GM19351 (cell line): ENCODE data around the gene GSG1L.

Source experiments
- ATAC-seq: cut with Tn5 transposase; IDR thresholded peaks from one replicate; pipeline ENCODE4 v1.9.1; 2021; ENCODE audit warnings: mild to moderate bottlenecking, moderate library complexity; ENCODE audit not compliant: unreplicated experiment

Gene GSG1L

GRCh38 chr16:27779641-27780164 lies 283.8 kb downstream of the GSG1L start:
- no peak for ATAC-seq

GRCh38 chr16:27778926-27779570 lies 284.5 kb downstream of the GSG1L start:
- no peak for ATAC-seq

- ATAC-seq, result no peak
Observed at GRCh38 chr16:27778171-27778925, 285.2 kb downstream of the GSG1L start.

- ATAC-seq, result no peak
Observed at GRCh38 chr16:27777527-27777926, 286.0 kb downstream of the GSG1L start.

- no peak for ATAC-seq
Observed at GRCh38 chr16:27776556-27777225, 286.8 kb downstream of the GSG1L start.

- ATAC-seq, result no peak
Observed at GRCh38 chr16:27775254-27775653, 288.3 kb downstream of the GSG1L start.

- ATAC-seq, result no peak
Observed at GRCh38 chr16:27774779-27775178, 288.7 kb downstream of the GSG1L start.

- no peak for ATAC-seq
Observed at GRCh38 chr16:27773344-27773743, 290.2 kb downstream of the GSG1L start.

GRCh38 chr16:27772093-27772825 lies 291.3 kb downstream of the GSG1L start:
- no peak for ATAC-seq

GRCh38 chr16:27771201-27771910 lies 292.2 kb downstream of the GSG1L start:
- ATAC-seq, result no peak

- no peak for ATAC-seq
Observed at GRCh38 chr16:27770271-27771196, 293.0 kb downstream of the GSG1L start.

GRCh38 chr16:27769561-27770255 lies 293.8 kb downstream of the GSG1L start:
- no peak for ATAC-seq

GRCh38 chr16:27768651-27769272 lies 294.8 kb downstream of the GSG1L start:
- no peak for ATAC-seq

- ATAC-seq, result no peak
Observed at GRCh38 chr16:27767971-27768591, 295.4 kb downstream of the GSG1L start.

GRCh38 chr16:27767081-27767480 lies 296.4 kb downstream of the GSG1L start:
- ATAC-seq, result no peak

GRCh38 chr16:27766236-27766925 lies 297.1 kb downstream of the GSG1L start:
- ATAC-seq, result no peak
